ENCODE results near the gene ZC3H13.

ZC3H13 gene

DNA sequence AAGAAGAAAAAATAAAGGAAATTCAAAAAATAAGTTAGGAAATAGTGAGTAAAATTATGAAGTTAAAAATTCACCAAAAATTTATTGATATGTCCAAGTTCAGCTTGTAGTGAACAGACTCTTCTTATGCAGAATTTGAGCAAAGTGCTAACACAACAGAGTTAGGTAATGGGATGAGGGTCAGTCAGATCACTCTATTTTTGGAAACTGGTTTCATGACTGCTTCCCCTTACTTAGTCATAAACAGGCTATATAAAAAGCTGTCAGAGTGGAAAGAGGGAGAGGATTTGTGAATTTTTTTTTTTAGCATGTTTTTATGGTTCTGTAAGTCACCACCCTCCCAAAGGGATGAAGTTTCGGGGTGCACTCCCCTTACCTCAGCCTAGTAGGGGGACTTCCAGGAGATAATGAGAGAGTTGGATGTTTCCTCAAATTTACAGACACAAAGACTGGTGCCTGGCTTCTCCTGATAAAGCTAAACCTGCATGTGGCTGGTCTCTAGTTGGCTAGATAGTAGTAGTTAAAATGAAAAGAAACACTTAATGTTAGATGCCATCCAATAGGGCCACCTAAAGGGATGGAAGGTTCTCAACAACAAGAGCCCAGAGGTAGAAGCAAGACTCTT lies 47.8 kb upstream of the ZC3H13 start:
- no peaks in the 10 kb centered on the region for H3K9me3 ChIP-seq
- TF ChIP-seq, protein P1, sequence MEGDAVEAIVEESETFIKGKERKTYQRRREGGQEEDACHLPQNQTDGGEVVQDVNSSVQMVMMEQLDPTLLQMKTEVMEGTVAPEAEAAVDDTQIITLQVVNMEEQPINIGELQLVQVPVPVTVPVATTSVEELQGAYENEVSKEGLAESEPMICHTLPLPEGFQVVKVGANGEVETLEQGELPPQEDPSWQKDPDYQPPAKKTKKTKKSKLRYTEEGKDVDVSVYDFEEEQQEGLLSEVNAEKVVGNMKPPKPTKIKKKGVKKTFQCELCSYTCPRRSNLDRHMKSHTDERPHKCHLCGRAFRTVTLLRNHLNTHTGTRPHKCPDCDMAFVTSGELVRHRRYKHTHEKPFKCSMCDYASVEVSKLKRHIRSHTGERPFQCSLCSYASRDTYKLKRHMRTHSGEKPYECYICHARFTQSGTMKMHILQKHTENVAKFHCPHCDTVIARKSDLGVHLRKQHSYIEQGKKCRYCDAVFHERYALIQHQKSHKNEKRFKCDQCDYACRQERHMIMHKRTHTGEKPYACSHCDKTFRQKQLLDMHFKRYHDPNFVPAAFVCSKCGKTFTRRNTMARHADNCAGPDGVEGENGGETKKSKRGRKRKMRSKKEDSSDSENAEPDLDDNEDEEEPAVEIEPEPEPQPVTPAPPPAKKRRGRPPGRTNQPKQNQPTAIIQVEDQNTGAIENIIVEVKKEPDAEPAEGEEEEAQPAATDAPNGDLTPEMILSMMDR (IDR thresholded peaks at IDR 0.05; ENCODE audit: low read depth, low read length), result no peak
- H3K36me3 ChIP-seq, result no peaks in the 10 kb centered on the region
- H3K4me3 ChIP-seq (ENCODE audit: low read depth, low read length), result no peak overlapping the region
- DNase-seq, result no peak
- no peaks in the 10 kb centered on the region for H3K4me1 ChIP-seq
- no peaks in the 10 kb centered on the region for H3K27me3 ChIP-seq

DNA sequence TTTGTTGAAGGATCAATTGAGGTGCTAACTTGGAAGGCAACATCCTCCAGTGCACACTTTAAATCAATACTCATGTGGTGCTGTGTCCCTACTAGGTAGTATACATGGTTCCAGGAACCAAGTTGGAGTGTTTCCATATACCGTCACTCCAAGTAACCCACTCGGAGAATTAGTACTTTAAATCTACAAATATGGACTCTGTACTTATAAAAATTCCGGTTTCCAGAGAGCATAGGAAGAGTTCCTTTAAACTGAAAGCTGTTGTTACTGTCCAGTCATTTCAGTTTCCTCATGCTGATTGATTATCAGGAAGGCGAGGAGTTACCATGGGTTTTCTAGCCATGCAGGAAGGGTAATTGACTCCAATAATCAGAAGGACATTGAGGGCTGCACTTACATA lies 45.1 kb upstream of the ZC3H13 start:
- Histone ChIP-seq H3K27me3 (peaks cover 8% of the 10 kb centered on the region), H3K4me1 (no peaks in the 10 kb centered on the region), H3K36me3 (no peaks in the 10 kb centered on the region), H3K9me3 (no peaks in the 10 kb centered on the region), H3K4me3 (ENCODE audit: low read depth, low read length) (no peak overlapping the region)
- no peak for DNase-seq
- TF ChIP-seq, protein P1 (IDR thresholded peaks at IDR 0.05; ENCODE audit: low read depth, low read length), result no peak

DNA sequence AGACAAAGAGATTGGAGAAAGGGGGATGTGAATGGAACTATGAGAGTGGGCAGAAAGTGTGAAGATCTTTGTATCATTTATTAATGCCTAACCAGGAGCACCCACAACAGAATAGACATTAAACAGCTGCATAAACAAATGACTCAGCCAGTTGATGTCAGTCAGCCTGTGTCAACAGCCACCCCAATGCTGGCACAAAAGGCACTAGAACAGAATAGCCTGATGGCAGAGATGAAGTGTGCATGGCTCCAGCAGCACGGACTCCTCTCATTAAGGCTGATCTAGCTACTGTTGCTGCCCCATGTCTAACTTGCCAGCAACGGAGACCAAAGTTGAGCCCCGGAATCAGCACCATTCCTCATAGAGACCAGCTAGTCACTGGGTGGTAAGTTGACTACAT lies 44.5 kb upstream of the ZC3H13 start:
- Histone ChIP-seq H3K36me3 (no peaks in the 10 kb centered on the region), H3K27me3 (peaks cover 14% of the 10 kb centered on the region), H3K4me3 (ENCODE audit: low read depth, low read length) (no peak overlapping the region), H3K9me3 (no peaks in the 10 kb centered on the region), H3K4me1 (no peaks in the 10 kb centered on the region)
- TF ChIP-seq, protein P1 (IDR thresholded peaks at IDR 0.05; ENCODE audit: low read depth, low read length), result no peak
- DNase-seq, result no peak

DNA sequence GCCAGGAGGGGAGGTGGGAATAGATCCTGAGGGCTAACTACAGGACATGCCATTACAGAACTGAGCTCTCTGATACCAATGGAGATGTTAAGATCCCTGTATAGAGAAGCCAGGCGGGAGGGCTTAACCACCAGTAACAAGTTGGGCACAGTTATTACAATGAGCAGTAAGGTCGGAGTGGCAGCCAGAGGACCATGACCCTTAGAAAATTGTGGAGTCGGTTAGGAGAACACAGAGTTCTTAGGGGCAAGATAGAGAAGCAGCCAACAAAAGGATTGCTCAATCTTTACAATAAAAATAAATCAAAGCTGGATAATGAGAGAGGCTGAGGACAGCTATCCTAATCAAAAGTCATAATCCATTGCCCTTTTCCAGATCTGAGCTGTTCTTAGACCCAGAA lies 41.9 kb upstream of the ZC3H13 start:
- Histone ChIP-seq H3K36me3 (no peaks in the 10 kb centered on the region), H3K4me1 (no peaks in the 10 kb centered on the region), H3K4me3 (ENCODE audit: low read depth, low read length) (no peak overlapping the region), H3K9me3 (no peaks in the 10 kb centered on the region), H3K27me3 (peaks cover 17% of the 10 kb centered on the region)
- TF ChIP-seq, protein P1 (IDR thresholded peaks at IDR 0.05; ENCODE audit: low read depth, low read length), result no peak
- DNase-seq, result no peak

DNA sequence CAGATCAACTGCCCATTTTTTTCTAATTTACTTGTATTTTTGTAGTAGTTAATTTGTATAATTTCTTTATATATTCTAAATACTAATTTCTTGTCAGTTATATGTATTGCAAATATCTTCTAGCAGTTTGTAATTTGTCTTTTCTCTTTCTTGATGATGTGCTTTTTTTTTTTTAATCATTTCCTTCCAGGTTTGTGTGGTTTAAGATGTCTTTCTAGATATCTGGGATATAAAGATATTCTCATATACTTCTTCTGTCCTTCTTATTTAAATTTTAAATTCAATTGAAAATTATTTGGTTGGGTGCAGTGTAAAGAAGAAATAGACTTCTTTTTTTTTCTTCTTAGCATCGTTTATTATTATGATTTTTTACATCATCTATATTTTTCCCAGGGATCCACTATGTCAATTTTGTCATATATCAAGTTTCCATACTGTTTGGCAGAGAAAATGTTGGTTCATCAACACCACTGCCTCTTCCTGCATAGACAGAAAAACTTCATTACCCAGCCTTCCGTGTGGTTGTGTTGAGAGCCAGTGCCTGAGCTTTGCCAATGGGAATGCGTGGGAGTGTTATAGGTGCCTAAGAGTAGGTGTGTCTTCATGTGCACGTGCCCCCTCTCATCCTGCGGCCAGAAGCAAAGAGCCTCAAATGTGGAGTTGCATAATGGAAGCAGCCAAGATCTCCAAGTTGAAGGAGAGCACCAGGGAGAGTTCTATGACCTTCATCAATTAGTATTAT lies 36.4 kb upstream of the ZC3H13 start:
- no peaks in the 10 kb centered on the region for H3K36me3 ChIP-seq
- TF ChIP-seq, protein P1 (IDR thresholded peaks at IDR 0.05; ENCODE audit: low read depth, low read length), result no peak
- H3K4me3 ChIP-seq (ENCODE audit: low read depth, low read length), result no peak overlapping the region
- peaks cover 14% of the 10 kb centered on the region; the same call in 1 of the 2 replicates for H3K27me3 ChIP-seq
- H3K4me1 ChIP-seq, result no peaks in the 10 kb centered on the region
- H3K9me3 ChIP-seq, result no peaks in the 10 kb centered on the region; the same call in 1 of the 2 replicates
- no peak for DNase-seq

DNA sequence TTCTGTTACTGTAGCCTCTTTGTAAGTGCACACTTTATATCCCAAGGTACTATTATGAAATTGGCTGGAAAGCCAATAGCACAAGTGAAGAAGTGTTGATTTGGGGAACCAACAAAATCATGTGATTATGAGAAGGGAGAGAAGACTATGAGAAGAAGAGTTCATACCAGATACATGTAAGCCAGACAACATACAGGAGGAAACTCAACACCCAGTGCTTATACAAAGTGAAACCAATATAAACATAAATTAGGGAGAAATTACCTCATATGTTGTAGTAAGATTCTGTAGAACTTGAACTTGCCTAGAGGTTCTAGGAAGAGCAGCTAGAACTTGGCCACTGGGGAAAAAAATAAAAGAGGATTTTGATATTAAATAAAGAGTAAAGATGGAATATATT lies 34.9 kb upstream of the ZC3H13 start:
- no peak overlapping the region for H3K4me3 ChIP-seq (ENCODE audit: low read depth, low read length)
- TF ChIP-seq, protein P1 (IDR thresholded peaks at IDR 0.05; ENCODE audit: low read depth, low read length), result no peak
- no peak for DNase-seq
- H3K27me3 ChIP-seq, result peaks cover 9% of the 10 kb centered on the region; the same call in 1 of the 2 replicates
- H3K9me3 ChIP-seq, result no peaks in the 10 kb centered on the region; the same call in 1 of the 2 replicates
- H3K4me1 ChIP-seq, result no peaks in the 10 kb centered on the region
- no peaks in the 10 kb centered on the region for H3K36me3 ChIP-seq

Measured in BE2C (cell line).